NCI-H345 (cell line): ENCODE measurements around the gene UNC93A.
"Not testable (repeated sequence)": the region's sequence is repeated elsewhere in the genome, so short reads cannot be mapped to it uniquely, and the experiment has no call there.

Experiments used
- DNase-seq: peaks from one replicate; lab custom pipeline; 2025; lab: John Stamatoyannopoulos, UW

UNC93A gene

DNA sequence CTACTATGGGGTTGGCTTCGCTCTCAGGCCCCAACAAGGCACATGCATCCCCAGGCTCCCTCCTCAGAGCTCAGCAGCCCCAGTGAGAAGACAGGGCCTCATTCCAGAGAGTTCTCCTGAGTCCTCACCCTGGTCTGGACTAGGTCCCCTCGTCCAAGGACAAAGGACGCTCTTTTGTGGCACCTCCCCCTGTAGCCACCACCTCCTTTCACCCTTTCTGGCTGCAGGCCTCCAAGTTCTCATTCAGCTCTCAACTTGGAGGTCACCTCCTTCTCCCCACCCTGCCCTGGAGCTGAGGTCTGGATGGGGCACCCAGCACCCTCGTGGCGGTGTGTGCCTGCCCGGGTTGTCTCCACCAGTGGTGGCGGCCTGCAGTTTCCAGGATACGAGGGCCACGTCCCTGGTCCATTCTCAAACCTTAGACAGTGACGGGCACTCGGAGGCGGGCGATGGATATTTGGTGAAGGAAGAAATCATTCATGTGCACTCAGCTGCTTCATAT lies 2.5 kb downstream of the UNC93A start:
- DNase-seq: no peak

DNA sequence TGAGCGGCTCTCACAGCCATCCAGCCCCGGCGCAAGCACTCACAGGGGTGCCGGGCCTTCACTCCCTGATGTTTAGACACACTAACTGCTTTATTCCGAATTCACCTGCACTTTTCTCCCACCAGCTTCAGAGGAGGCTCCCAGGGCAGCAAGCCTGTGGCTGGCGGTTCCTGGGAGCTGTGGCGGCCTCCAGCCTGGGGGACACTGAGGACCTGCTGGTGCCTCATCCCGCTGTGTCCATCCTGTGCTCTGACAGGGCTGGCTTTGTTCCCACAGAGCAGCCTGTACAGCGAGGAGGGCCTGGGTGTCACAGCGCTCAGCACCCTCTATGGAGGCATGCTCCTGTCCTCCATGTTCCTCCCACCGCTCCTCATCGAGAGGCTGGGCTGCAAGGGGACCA lies 3.1 kb downstream of the UNC93A start:
- DNase-seq: no peak

DNA sequence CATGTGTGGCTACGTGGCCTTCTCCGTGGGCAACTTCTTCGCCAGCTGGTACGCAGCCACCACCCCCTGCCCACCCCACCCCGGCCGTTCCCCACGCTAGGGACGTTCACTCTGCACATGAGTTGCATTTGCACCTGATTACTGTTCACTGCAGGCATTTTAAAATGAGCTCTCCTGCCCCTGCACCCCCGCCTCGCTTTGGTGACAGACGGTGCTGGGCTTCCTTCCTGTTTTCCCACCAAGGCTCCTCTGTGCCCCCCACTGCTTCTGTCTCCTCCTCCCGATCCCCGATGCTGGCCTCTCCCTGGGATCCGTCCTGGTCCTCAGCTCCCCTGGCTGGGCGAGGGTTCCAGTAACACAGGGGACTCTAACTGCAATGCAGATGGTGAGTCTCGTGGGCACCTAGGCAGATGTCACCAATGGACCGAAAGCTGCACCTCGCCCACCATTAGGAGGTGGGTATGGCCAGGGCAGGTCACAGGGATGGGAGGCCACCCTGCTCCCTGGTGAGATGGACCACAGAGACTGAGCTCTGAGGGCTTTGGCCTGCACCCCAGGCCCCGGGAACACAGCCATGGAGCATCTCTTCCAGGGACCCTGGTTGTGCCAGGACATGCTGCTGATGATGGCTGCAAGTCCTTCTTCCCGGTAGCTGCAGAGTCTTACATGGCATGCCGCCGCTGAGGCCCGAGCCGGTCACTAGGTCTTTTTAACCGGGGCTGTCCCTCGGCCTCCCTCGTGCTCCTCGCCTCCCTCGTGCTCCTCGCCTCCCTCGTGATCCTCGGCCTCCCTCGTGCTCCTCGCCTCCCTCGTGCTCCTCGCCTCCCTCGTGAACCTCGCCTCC lies 3.8 kb downstream of the UNC93A start:
- no peak for DNase-seq

DNA sequence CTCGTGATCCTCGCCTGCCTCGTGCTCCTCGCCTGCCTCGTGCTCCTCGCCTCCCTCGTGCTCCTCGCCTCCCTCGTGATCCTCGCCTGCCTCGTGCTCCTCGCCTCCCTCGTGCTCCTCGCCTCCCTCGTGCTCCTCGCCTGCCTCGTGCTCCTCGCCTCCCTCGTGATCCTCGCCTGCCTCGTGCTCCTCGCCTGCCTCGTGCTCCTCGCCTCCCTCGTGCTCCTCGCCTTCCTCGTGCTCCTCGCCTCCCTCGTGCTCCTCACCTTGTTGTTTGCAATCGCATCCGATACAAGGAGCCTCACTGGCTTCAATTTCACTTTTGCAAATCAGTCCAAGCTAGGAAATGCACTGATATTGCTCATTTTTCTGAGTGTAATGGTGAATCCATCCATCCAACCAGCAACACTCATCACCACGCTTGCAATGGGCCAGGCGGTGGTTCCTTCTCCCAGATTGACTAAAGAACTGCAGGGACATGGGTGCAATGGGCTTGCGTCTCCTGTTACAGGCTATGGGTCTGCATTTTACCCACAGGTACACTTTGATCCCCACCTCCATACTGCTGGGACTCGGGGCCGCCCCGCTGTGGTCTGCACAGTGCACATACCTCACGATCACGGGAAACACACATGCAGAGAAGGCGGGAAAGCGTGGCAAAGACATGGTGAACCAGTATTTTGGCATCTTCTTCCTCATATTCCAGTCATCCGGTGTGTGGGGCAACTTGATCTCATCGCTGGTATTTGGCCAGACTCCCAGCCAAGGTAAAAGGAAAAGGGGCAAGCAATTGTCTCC lies 4.6 kb downstream of the UNC93A start:
- no peak for DNase-seq

DNA sequence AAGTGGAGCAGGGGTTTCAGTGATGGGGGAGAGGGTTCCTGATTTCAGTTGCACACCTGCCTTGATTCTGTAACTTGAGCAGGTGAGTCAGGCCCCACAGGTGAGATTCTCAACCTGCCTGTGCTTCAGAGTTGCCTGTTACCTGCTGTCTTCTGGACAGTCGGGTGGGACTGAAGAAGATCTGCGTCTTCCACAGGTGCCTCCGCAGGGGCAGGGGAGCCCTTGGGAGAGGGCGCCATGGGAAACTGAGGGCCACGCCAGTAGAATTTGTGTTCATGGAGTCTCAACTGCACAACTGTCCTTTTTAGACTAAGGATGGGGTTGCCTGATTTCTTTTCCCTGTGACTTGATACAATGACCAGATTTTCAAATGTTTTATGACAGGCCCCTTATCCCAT lies 5.2 kb downstream of the UNC93A start:
- DNase-seq: no peak

DNA sequence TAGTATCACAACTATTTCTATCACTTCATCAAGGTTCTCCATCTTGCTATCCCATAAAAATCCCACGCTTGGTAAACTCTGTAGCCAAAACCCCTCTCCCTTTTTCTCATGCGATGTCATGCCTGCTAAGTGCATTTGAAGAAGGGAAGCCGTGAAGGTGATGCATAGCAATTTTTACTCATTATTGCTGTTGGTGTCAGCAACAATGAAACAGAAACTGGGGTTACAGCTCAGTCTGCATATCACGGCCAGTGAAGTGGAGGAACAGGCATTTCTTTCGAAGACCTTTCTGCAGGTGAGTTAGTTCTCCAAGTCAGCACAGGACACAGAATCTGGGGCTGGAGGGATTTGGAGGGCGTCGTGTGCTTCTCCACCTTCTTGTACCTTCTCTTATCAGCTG lies 5.8 kb downstream of the UNC93A start:
- no peak for DNase-seq

DNA sequence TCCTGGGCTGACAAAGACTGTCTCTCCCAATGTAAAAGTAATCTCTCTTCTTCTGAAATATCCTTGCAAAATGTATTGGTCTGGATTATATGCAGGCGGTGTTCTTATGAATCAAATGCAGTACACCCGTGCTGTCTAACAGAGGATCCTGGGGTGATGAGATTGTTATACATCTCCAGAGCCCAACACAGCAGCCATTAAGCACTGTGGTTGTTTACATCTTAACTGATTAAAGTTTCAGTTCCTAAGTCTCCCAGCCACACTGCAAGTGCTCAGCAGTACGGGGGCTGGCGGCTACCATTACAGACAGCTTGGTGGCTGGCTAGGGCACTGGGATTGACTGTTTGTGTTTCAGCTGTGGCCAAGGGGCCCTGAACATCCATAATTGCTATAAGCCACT lies 7.0 kb downstream of the UNC93A start:
- no peak for DNase-seq

DNA sequence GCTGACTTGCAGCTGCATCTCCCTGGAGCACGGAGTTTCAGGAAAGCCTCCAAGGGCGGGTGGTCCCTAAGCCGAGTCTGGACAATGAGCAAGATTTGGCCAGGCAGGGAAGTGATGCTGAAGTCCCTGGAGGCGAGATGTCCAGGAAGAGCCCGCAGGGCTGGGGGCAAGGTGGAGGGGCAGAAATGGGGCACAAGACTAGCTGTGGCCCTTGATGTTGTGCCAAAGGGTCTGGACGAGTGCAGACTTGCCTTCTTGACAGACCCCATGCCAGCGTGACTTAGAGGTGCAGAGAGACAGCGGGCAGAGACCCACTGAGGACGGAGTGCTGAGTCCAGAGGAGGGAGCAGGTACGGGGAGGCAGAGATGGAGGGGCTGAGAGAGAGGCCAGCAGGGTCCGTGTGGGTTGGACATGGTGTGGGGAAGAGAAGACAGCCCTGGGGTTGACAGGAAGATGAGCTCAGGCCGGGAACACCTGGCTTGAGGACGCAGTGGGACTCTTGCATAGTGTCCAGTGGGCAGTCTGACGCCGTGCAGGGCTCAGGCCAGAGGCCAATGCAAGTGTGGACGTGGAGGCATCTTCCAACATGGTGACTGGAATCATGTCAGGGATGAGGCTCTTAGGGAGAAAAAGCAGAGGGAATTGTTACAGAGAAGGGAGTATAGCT lies 8.7 kb downstream of the UNC93A start:
- DNase-seq: no peak

DNA sequence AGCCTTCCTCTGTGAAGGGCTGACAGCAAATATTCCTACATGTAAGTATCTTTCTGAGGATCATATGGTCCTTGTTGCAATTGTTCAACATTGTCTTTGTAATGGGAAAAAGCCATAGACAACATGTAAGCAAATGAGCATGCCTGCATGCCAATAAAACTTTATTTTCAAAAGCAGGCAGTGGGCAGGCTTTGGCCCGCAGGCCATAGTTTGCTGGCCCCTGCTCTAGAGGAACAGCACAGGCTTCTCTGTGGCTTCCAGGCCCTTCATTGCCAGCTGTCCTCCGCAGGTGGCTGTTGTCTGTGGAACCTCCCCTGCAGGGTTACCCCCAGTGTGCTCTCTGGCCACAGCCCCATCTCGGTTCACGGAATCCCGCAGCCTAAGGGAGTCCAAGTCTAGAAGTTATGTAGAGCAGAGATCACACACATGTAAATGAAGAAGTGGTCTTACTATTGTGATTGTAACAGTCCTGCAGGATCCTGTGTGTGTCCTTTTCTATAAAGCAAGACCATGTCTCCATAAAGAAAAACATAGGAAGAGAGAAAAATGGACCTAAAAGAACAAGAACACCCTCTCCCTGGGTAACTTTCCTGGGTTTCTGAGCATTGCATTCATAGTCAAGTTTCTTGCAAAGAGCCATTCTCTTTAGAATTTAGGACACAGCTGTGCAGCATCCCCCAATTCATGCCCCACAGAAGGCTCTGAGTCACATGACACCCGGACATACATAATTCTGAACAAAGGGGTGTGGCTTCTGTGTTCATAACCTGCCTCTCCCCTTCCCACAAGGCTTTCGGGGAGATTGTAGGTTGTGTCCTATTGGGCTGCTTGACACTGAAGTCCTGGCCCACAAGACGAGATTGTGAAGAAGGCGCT lies 10.0 kb downstream of the UNC93A start:
- DNase-seq: no peak

DNA sequence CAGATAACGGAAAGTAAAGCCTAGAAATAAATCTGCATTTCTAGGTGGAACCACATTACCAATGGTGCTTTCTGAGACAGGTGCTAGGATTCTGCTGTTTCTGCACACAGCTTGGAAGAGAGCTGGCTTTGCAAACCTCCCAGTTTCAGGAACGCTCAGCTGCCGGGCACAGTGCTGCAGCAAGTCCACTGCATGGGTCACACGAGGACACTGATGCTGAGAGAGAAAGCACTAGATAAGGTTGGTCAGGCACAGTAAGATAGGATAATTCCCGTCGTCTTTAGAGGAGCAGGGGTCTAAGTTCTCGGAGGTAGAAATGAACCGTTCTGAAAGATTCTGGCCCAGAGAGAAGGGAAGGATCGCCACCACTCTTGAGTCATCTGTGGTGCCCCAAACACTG lies 11.0 kb downstream of the UNC93A start:
- no peak for DNase-seq

DNA sequence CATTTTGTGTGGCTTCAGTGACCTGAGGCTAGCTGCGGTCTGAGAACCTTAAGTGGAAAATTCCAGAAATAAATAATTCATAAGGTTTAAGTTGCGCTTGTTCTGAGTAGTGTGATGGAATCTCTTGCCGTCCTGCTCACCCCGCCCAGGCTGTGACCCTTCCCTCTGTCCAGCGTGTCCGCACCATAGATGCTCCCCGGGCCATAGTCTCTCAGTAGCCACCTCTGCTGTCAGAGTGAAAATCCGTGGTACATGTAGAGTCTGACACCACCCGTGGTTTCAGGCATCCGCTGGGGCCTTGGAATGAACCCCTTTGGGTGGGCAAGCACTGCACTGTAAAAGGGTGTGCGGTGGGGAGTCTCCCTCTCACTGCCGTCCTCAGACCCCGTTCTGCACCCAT lies 11.7 kb downstream of the UNC93A start:
- no peak for DNase-seq

DNA sequence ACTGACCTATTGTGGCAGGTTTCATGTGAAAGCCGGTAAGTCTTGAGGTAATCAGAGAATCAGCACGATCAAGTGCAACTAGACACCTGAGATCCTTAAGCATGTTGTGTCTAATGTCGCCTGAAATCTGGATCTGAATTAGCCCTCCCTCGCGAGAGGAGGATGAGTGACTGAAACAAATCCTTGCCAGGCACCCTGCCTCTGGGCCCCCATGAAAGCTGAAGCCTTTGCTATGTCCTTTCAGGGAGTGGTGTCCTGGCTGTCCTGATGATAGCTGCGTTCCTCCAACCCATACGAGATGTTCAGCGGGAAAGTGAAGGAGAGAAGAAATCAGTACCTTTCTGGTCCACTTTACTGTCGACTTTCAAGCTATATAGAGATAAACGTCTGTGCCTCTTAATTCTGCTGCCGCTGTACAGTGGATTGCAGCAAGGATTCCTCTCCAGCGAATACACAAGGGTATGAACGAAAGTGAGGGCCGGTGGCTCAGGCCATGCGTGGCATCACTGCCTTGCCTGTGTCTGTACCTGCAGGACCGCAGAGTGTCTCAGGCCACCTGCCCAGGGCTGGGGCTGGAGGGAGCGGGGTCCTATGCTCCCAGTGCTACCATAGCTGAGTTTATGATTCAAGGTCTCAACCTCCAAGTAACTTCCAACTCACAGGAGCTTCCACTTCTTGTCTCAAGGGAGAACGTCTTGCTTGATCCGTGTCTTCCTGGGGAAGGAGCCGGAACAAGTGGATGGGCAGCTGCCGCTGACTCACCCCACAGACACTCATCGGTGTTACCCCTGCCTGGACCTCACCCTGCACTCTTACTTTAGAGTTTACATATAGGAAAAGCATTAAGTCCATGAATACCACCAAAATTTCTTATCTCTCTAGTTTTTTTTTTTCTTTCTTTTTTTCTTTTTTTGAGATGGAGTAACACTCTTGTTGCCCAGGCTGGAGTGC lies 12.8 kb downstream of the UNC93A start:
- DNase-seq: no peak

DNA sequence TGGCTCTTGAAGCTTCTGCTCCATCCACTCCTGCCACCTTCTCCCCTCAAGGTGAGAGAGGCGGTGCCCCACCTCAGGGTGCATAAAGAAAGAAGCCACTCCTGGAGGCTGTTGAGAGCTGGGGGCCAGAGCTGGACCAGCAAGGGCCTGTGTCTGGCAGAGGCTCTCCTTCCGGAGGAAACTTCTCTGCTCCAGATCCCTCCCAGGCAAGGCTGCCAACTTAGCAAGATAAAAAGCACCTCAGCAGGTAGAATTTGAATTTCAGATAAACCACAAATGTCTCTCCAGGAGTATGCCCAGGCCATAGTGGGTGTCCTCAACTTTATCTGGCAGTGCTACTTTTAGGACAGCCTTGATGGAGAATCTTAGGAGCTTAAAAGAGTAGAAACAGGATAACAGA lies 13.8 kb downstream of the UNC93A start:
- DNase-seq: no peak

DNA sequence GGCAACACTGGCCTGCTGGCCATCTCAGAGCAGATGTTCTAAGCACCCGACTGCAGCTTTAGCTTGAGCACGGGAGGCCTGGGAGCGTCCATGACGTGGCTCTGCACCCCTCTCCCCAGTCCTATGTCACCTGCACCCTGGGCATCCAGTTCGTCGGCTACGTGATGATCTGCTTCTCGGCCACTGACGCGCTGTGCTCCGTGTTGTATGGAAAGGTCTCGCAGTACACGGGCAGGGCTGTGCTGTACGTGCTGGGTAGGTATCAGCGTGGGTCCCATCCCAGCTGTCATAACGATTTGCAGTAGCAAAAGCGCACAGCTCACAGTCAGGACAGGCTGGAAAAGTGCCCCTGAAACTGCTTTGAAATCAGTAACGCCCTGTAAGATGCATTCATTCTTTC lies 14.7 kb downstream of the UNC93A start:
- no peak for DNase-seq

DNA sequence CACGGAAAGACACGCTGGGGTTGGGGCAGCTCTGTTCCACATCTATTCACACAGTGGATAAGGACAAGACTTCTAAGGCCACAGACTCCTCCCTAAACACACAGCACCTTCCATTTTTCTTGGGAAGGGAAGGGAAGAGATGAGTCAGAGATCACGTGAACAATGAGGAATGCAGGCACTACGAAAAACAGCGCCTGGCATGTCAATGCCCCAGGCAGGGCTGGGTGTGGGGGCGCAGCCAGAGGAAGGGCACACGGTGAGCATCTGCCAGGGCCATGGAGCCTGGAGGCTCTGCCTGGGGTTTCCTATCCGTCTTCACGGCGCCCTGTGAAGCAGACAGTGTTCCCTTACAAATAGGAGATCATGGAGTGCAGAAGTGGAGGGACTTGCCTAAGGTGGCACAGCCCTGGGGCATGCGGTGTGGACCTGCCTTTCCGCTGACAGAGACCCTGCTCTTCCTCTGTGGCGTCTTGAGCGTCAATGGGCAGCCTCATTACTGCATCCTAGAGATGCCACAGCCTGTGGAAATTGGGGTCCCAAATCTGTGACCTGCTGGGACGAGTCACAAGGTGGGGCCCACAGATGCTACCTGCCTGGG lies 15.4 kb downstream of the UNC93A start:
- no peak for DNase-seq

DNA sequence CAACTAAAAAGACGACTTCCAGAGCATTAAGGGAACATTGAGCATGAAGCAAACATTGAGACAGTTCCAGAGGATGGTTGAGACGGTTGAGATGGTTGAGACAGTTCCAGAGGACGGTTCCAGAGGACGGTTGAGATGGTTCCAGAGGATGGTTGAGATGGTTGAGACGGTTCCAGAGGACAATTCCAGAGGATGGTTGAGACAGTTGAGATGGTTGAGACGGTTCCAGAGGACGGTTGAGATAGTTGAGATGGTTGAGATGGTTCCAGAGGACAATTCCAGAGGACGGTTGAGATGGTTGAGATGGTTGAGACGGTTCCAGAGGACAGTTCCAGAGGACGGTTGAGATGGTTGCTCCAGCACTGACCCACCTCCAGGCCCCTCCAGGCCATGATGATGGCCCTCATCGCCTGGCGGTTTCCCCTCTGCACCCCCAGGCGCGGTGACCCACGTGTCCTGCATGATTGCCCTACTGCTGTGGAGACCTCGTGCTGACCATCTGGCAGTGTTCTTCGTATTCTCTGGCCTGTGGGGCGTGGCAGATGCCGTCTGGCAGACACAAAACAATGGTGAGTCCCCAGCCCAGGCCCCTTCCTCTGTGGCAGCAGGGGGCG lies 16.3 kb downstream of the UNC93A start:
- no peak for DNase-seq

DNA sequence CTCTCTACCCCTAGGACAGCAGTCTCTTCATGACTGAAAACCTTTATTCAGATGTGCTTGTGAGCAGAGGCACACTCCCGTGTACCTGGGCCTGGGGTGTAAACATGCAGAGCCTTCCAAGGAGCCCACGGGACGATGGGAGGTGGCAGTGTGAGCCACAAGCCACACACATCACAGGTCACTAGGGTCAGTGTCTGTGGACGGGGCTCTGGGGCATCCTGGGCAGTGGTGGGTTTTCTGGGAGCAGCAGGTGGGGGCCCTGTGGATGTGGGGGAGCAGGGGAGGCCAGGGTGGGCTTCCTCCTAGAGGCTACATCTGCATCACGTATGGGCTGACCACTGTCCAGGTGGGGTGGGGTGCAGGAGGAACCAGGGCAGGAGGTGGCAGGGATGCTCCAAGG lies 17.1 kb downstream of the UNC93A start:
- DNase-seq: no peak

DNA sequence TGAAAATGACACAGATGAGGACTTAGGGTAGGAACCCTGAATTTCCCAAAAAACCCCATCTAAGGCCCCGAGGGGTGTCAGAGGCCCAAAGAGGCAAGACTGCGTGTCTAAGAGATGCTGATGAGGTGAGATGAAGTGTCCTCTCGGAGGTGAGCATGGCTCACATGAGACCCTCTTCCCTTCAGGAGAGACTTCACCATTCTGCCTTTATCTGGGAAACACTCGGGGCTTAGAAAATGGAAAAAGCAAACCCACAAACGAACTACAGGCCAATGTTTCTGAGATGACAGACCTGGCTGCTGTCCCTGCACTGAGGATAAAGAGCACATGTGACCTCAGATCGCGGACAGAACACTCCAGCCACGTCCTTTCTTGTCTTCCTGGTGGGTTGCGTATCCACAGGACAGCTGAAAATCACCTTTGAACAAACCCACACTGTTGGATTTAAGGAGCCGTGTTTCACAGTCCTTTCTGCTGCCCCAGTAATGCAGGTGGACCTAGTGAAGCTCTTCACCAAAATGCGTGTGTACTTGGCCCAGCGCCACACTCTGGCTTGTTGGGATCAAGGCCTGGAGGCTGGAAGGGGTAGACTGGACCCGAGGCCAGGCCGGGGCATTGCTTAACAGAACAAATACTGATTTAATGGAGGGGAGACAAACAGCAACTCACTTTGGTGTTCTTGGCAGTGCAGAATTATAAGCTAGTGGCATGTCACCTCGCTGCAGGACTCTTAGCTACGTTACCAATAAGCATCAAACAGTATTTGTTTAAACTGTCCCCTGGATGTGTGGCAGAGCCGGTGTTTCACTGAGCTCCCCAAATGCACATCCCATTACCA lies 18.5 kb downstream of the UNC93A start:
- not testable (repeated sequence) for DNase-seq

DNA sequence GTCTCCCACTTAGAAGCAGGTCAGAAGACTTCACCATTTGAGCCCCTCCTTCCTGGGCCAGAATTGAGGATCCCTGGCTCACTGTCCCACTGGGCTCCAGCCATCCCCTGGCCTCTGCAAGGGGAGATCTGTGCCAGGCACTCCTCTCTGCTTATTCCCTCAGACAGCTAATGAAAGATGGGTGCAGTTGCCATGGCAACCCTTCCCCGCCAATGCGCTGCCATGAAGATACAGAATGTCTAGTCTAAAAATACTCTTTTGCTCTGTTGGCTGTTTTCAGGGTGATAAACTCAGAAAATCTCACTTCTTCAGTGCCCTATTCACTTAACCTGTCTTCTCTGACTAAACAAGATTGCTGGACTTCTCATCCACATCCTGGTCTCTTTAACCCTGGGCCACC lies 20.2 kb downstream of the UNC93A start:
- no peak for DNase-seq
